SU-DHL-6 (cell line): Measurements from ENCODE around the gene CD36.

Experiments used
- H2AFZ ChIP-seq: fragments of 200-600 bp; sonication (generic); 2 replicates; pipeline ENCODE4 v1.6.1; 2014; ENCODE audit warnings: low read depth, mild to moderate bottlenecking, moderate library complexity, mixed read lengths, antibody characterized with exemption, low read length; ENCODE audit not compliant: severe bottlenecking
- H3F3A ChIP-seq: fragments of 200-600 bp; shearing (Covaris generic); 2 replicates; pipeline ENCODE4 v1.6.0; 2016; ENCODE audit warnings: antibody characterized with exemption, mild to moderate bottlenecking; ENCODE audit not compliant: insufficient read depth
- H3K27ac ChIP-seq: fragments of 200-600 bp; sonication (generic); 2 replicates; pipeline ENCODE4 v1.5.1; 2016; ENCODE audit warnings: low read depth, mild to moderate bottlenecking, low read length, moderate library complexity, mixed read lengths
- H3K27me3 ChIP-seq: fragments of 200-600 bp; sonication (generic), shearing (Covaris generic); 2 replicates; pipeline ENCODE4 v1.6.0; 2014; ENCODE audit warnings: mild to moderate bottlenecking, low read length
- H3K36me3 ChIP-seq: fragments of 200-600 bp; sonication (generic); 2 replicates; pipeline ENCODE4 v1.6.1; 2014; ENCODE audit warnings: mild to moderate bottlenecking, low read length, mixed read lengths
- H3K4me2 ChIP-seq: fragments of 300-600, 200-600 bp; shearing (Covaris generic), sonication (generic); 2 replicates; pipeline ENCODE4 v1.6.0; 2014; ENCODE audit warnings: low read length, low read depth, mild to moderate bottlenecking; ENCODE audit not compliant: poor library complexity, severe bottlenecking
- H3K4me3 ChIP-seq: fragments of 200-600 bp; sonication (generic); 2 replicates; pipeline ENCODE4 v1.5.1; 2014; ENCODE audit warnings: antibody characterized with exemption, low read length, mild to moderate bottlenecking, mixed read lengths; ENCODE audit not compliant: insufficient read depth, poor library complexity, severe bottlenecking
- H3K79me2 ChIP-seq: fragments of 200-600 bp; sonication (generic); 2 replicates; pipeline ENCODE4 v1.6.1; 2014; ENCODE audit warnings: mild to moderate bottlenecking, low read length, moderate library complexity; ENCODE audit not compliant: insufficient read depth
- H3K9ac ChIP-seq: fragments of 200-600 bp; sonication (generic); 2 replicates; pipeline ENCODE4 v1.7.0; 2014; ENCODE audit warnings: mild to moderate bottlenecking, low read length
- H3K9me2 ChIP-seq: fragments of 200-600 bp; sonication (generic); replicated peaks from 2 replicates; pipeline ENCODE4 v1.6.1; 2014; ENCODE audit warnings: low read length; ENCODE audit not compliant: insufficient read depth
- H3K9me3 ChIP-seq: fragments of 200-600 bp; sonication (generic); 2 replicates; pipeline ENCODE4 v1.6.1; 2014; ENCODE audit warnings: low read length, mixed read lengths; ENCODE audit not compliant: insufficient read depth
- H4K20me1 ChIP-seq: fragments of 200-600 bp; sonication (generic); 2 replicates; pipeline ENCODE4 v1.6.1; 2014; ENCODE audit warnings: low read depth, mild to moderate bottlenecking, antibody characterized with exemption, low read length, moderate library complexity, mixed read lengths
- CTCF ChIP-seq: fragments of 200-600 bp; sonication (generic); IDR thresholded peaks from one replicate; pipeline ENCODE4 v1.5.1; 2017; ENCODE audit warnings: antibody characterized with exemption, mild to moderate bottlenecking, low read length, moderate library complexity; ENCODE audit not compliant: insufficient read depth, poor library complexity, severe bottlenecking
- EZH2phosphoT487 ChIP-seq: fragments of 200-600 bp; sonication (generic), shearing (Covaris generic); conservative IDR thresholded peaks from 2 replicates; pipeline ENCODE4 v1.6.1; 2018; ENCODE audit warnings: mild to moderate bottlenecking, antibody characterized with exemption, low read length, moderate library complexity, mixed read lengths

The CD36 gene

DNA sequence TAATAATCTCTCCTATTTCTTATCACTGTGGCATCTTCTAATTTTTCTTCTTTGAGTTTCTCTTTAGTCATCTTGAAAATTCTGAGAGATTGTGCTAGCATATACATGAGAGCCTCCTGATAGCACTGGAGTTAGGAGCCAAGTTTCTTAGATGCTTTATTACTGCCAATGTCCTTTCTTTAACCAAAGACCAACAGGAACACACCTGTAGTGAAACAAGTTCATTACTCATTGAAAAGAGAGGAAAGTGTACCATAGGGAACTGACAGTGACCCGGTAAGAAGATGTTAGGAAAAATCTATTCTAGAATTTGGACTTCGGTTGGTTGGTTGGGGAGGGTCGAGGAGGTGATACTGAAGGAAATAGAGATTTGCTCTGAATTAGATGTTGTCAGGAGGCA, 27.1 kb upstream of the CD36 start:
- H3K36me3 ChIP-seq = no peaks in the 10 kb centered on the region
- H3K4me2 ChIP-seq = no peak overlapping the region
- no peak overlapping the region for H2AFZ ChIP-seq
- no peaks in the 10 kb centered on the region for H3K9me3 ChIP-seq
- H3F3A ChIP-seq = no peaks in the 10 kb centered on the region
- H3K79me2 ChIP-seq = no peaks in the 10 kb centered on the region
- H4K20me1 ChIP-seq = no peaks in the 10 kb centered on the region
- H3K4me3 ChIP-seq = no peak overlapping the region
- H3K9me2 ChIP-seq = no peaks in the 10 kb centered on the region
- H3K9ac ChIP-seq = no peak overlapping the region
- no peak for TF ChIP-seq EZH2phosphoT487
- no peak for TF ChIP-seq CTCF
- no peak overlapping the region for H3K27ac ChIP-seq
- no peaks in the 10 kb centered on the region for H3K27me3 ChIP-seq

- Histone ChIP-seq H3K4me2 (no peak overlapping the region), H3K27ac (no peak overlapping the region)
Observed at GRCh38 chr7:80611779-80612178, 26.7 kb upstream of the CD36 start.

DNA sequence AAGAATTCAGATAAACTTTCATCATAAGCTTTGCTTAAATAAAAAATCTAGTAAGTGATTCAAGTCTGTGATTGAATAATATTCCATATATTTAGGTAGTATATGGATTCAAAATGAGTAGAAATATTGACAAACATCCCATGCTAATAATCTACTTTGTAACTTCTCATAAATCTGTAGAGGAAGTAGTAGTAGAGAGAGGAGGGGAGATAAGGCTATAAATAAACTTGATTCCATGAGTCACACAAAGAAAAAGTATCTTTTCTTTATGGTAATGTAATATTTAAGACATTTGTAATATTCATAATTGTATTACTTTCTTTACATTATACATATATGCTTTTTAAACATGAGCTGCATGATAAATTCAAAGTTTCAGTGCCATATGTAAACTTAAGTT, 25.6 kb upstream of the CD36 start:
- H3K4me3 ChIP-seq = no peak overlapping the region
- H3K27me3 ChIP-seq = no peaks in the 10 kb centered on the region
- no peaks in the 10 kb centered on the region for H4K20me1 ChIP-seq
- TF ChIP-seq CTCF = no peak
- no peak for TF ChIP-seq EZH2phosphoT487
- no peaks in the 10 kb centered on the region for H3K36me3 ChIP-seq
- no peak overlapping the region for H3K9ac ChIP-seq
- H3K4me2 ChIP-seq = no peak overlapping the region
- no peak overlapping the region for H2AFZ ChIP-seq
- no peaks in the 10 kb centered on the region for H3K9me2 ChIP-seq
- no peaks in the 10 kb centered on the region for H3K9me3 ChIP-seq
- H3K27ac ChIP-seq = no peak overlapping the region
- H3F3A ChIP-seq = no peaks in the 10 kb centered on the region
- no peaks in the 10 kb centered on the region for H3K79me2 ChIP-seq

More at GRCh38 chr7:80611779-80612178, 26.7 kb upstream of the CD36 start:
- Histone ChIP-seq H3K79me2 (no peaks in the 10 kb centered on the region), H3K27me3 (no peaks in the 10 kb centered on the region), H2AFZ (no peak overlapping the region), H4K20me1 (no peaks in the 10 kb centered on the region), H3F3A (no peaks in the 10 kb centered on the region), H3K9me3 (no peaks in the 10 kb centered on the region), H3K36me3 (no peaks in the 10 kb centered on the region), H3K9me2 (no peaks in the 10 kb centered on the region), H3K9ac (no peak overlapping the region), H3K4me3 (no peak overlapping the region)
- TF ChIP-seq EZH2phosphoT487 (no peak), CTCF (no peak)
